HG02642 (cell line): ENCODE data around the gene SIVA1.

Source experiments
- ATAC-seq: cut with Tn5 transposase; IDR thresholded peaks from one replicate; pipeline ENCODE4 v1.9.1; 2021; ENCODE audit warnings: mild to moderate bottlenecking; ENCODE audit not compliant: unreplicated experiment, poor library complexity

Gene SIVA1

GRCh38 chr14:104782086-104782807, 29.3 kb downstream of the SIVA1 start:
- no peak for ATAC-seq

- no peak for ATAC-seq
These were observed 29.8 kb downstream of the SIVA1 start for GRCh38 chr14:104782808-104783139.

GRCh38 chr14:104783484-104784217, 30.7 kb downstream of the SIVA1 start:
- ATAC-seq, result no peak

- no peak for ATAC-seq
These were observed 31.2 kb downstream of the SIVA1 start for GRCh38 chr14:104784218-104784568.

GRCh38 chr14:104784846-104785707, 32.1 kb downstream of the SIVA1 start:
- no peak for ATAC-seq

- ATAC-seq, result no peak
These were observed 32.7 kb downstream of the SIVA1 start for GRCh38 chr14:104785708-104786080.

GRCh38 chr14:104786091-104786586, 33.2 kb downstream of the SIVA1 start:
- ATAC-seq, result no peak

- no peak for ATAC-seq
These were observed 34.1 kb downstream of the SIVA1 start for GRCh38 chr14:104786726-104787675.

GRCh38 chr14:104787736-104788135, 34.8 kb downstream of the SIVA1 start:
- ATAC-seq, result no peak

GRCh38 chr14:104788161-104788818, 35.3 kb downstream of the SIVA1 start:
- no peak for ATAC-seq

- no peak for ATAC-seq
These were observed 36.1 kb downstream of the SIVA1 start for GRCh38 chr14:104788873-104789663.

GRCh38 chr14:104789752-104790743, 37.1 kb downstream of the SIVA1 start:
- no peak for ATAC-seq

- ATAC-seq, result no peak
These were observed 38.5 kb downstream of the SIVA1 start for GRCh38 chr14:104791425-104791824.

- ATAC-seq, result no peak
These were observed 39.3 kb downstream of the SIVA1 start for GRCh38 chr14:104792101-104792884.

GRCh38 chr14:104792945-104793702, 40.2 kb downstream of the SIVA1 start:
- ATAC-seq, result no peak

GRCh38 chr14:104793703-104793959, 40.7 kb downstream of the SIVA1 start:
- ATAC-seq, result no peak
